Smooth muscle cell (in vitro differentiated cells): Measurements from ENCODE around the gene GMEB2. TPM values are rescaled to one million over a fixed set of nuclear protein-coding genes. Genes with fewer than 3 reads are reported as not detected.

Experiments used
- DNase-seq: peaks from one replicate; lab custom pipeline; 2025; ENCODE audit not compliant: unreplicated experiment; lab: John Stamatoyannopoulos, UW
- H2AFZ ChIP-seq: fragments of 200-600 bp; sonication (generic); 2 replicates; pipeline ENCODE4 v1.6.0; 2016; ENCODE audit warnings: antibody characterized with exemption, low read depth, mild to moderate bottlenecking
- H3F3A ChIP-seq: fragments of 200-600 bp; sonication (generic); 2 replicates; pipeline ENCODE4 v1.6.0; 2017; ENCODE audit warnings: antibody characterized with exemption, low read depth
- H3K27ac ChIP-seq: fragments of 200-600 bp; sonication (generic); 2 replicates; pipeline ENCODE4 v1.5.1; 2016; ENCODE audit warnings: low read depth, mild to moderate bottlenecking
- H3K27me3 ChIP-seq: fragments of 200-600 bp; sonication (generic); 2 replicates; pipeline ENCODE4 v1.6.1; 2016; ENCODE audit warnings: low read depth, mild to moderate bottlenecking
- H3K36me3 ChIP-seq: fragments of 200-600 bp; sonication (generic); 2 replicates; pipeline ENCODE4 v1.5.1; 2016; ENCODE audit warnings: low read depth
- H3K4me1 ChIP-seq: fragments of 200-600 bp; sonication (generic); 2 replicates; pipeline ENCODE4 v1.5.1; 2016; ENCODE audit warnings: low read depth
- H3K4me2 ChIP-seq: fragments of 200-600 bp; sonication (generic); 2 replicates; pipeline ENCODE4 v1.6.0; 2016; ENCODE audit warnings: mild to moderate bottlenecking
- H3K4me3 ChIP-seq: fragments of 200-600 bp; sonication (generic); 2 replicates; pipeline ENCODE4 v1.5.1; 2016; ENCODE audit warnings: mild to moderate bottlenecking
- H3K79me2 ChIP-seq: fragments of 200-600 bp; sonication (generic); 2 replicates; pipeline ENCODE4 v1.6.0; 2016; ENCODE audit warnings: low read depth, mild to moderate bottlenecking
- H3K9ac ChIP-seq: fragments of 200-600 bp; sonication (generic); 2 replicates; pipeline ENCODE4 v1.6.0; 2016; ENCODE audit warnings: low read depth
- H3K9me3 ChIP-seq: fragments of 200-600 bp; sonication (generic); replicated peaks from 2 replicates; pipeline ENCODE4 v1.5.1; 2016; ENCODE audit warnings: low read depth
- H4K20me1 ChIP-seq: fragments of 200-600 bp; sonication (generic); 2 replicates; pipeline ENCODE4 v1.6.0; 2016; ENCODE audit warnings: low read depth
- WGBS: methylation state at CpG from one replicate; pipeline ENCODE4 v1.1.7; 2016; ENCODE audit warnings: low lambda C conversion rate; 5-methylcytosine and 5-hydroxymethylcytosine counted together
- polyA plus RNA-seq: library from polyadenylated mRNA; unstranded; fragments of >200 nt; fragmentation: Nextera tagmentation; extraction: Ambion mirVana; gene quantifications from 2 replicates; pipeline ENCODE4 v1.2.1, GENCODE V29; 2016
- total RNA-seq: library from RNA; depleted of rRNA; stranded (reverse); fragments of >200 nt; gene quantifications from 2 replicates; pipeline ENCODE4 v1.2.3, GENCODE V29; 2014
- TF ChIP-seq, protein P1 (sequence below): fragments of 200-600 bp; sonication (generic); IDR thresholded peaks from 2 replicates; pipeline ENCODE4 v1.5.1; 2017; ENCODE audit warnings: borderline replicate concordance, mild to moderate bottlenecking, antibody characterized with exemption; ENCODE audit not compliant: insufficient read depth, poor library complexity, severe bottlenecking

GMEB2 gene
- total and polyA plus RNA-seq, 2 experiments from 2014 or later = 8.9 to 11.3 TPM

DNA sequence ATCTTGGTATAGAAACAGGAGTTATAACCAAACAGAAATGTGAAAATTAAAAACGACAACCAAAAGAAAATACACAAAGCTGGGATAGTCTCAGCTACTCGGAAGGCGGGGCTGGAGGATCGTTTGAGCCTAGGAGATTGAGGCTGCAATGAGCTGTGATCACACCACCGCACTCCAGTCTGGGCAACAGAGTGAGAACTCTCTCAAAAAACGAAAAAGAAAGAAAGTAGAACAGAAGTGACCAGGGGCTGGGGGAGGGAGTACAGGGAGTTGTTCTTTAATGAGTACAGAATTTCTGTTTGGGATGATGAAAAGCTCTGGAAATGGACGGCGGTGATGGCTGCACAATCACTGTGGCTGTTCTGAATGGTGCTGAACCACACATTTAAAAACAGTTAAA is 5.9 kb downstream of the GMEB2 start:
- Histone ChIP-seq H3K79me2 (peaks cover 54% of the 10 kb centered on the region), H3K4me1 (peaks cover 6% of the 10 kb centered on the region), H3K4me2 (no peak overlapping the region), H3K27me3 (no peaks in the 10 kb centered on the region), H3K9me3 (no peaks in the 10 kb centered on the region), H3K36me3 (no peaks in the 10 kb centered on the region), H3K4me3 (no peak overlapping the region), H3K9ac (no peak overlapping the region), H2AFZ (no peak overlapping the region), H3K27ac (no peak overlapping the region), H4K20me1 (peaks cover 52% of the 10 kb centered on the region), H3F3A (no peaks in the 10 kb centered on the region)
- TF ChIP-seq, protein P1, sequence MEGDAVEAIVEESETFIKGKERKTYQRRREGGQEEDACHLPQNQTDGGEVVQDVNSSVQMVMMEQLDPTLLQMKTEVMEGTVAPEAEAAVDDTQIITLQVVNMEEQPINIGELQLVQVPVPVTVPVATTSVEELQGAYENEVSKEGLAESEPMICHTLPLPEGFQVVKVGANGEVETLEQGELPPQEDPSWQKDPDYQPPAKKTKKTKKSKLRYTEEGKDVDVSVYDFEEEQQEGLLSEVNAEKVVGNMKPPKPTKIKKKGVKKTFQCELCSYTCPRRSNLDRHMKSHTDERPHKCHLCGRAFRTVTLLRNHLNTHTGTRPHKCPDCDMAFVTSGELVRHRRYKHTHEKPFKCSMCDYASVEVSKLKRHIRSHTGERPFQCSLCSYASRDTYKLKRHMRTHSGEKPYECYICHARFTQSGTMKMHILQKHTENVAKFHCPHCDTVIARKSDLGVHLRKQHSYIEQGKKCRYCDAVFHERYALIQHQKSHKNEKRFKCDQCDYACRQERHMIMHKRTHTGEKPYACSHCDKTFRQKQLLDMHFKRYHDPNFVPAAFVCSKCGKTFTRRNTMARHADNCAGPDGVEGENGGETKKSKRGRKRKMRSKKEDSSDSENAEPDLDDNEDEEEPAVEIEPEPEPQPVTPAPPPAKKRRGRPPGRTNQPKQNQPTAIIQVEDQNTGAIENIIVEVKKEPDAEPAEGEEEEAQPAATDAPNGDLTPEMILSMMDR = no peak
- no peak for DNase-seq
- WGBS = 94% methylated on average over 8 of the region's 8 CpGs

DNA sequence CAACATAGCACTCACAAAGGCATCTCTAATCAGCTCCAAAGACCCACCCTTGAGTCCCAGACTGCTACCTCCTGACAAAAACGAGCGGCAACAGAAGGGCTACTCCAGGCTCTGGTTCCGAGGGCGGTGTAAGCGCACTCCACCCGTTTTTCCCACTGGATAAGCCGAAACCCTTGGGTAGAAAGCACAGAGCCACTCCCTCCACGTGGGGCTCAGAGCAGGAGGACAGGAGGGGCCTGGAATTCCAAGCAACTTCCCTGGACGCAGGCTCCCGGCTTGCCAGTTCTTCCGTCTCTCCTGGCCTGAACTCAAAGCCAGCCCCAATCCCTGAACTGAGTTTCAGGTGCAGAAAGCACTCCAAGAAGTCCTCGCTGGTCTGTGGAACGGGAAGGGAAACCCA is 7.4 kb downstream of the GMEB2 start:
- H3K4me2 ChIP-seq = no peak overlapping the region
- no peaks in the 10 kb centered on the region for H3K36me3 ChIP-seq
- peaks cover 42% of the 10 kb centered on the region for H3K79me2 ChIP-seq
- H3K27me3 ChIP-seq = no peaks in the 10 kb centered on the region
- TF ChIP-seq, protein P1 = no peak
- no peak overlapping the region for H3K27ac ChIP-seq
- peaks cover 62% of the 10 kb centered on the region for H4K20me1 ChIP-seq
- H2AFZ ChIP-seq = no peak overlapping the region
- H3K9ac ChIP-seq = no peak overlapping the region
- no peak overlapping the region for H3K4me3 ChIP-seq
- WGBS = 91% methylated on average over 13 of the region's 13 CpGs
- DNase-seq = no peak
- H3K9me3 ChIP-seq = no peaks in the 10 kb centered on the region
- H3K4me1 ChIP-seq = no peaks in the 10 kb centered on the region
- no peaks in the 10 kb centered on the region for H3F3A ChIP-seq

GRCh38 chr20:63619086-63619485 is 7.8 kb downstream of the GMEB2 start:
- Histone ChIP-seq H3K9ac (no peak overlapping the region), H3K36me3 (no peaks in the 10 kb centered on the region), H3K9me3 (no peaks in the 10 kb centered on the region), H3K4me3 (no peak overlapping the region), H2AFZ (no peak overlapping the region), H3F3A (no peaks in the 10 kb centered on the region), H4K20me1 (peaks cover 62% of the 10 kb centered on the region), H3K27ac (no peak overlapping the region), H3K4me1 (no peaks in the 10 kb centered on the region), H3K4me2 (no peak overlapping the region), H3K27me3 (no peaks in the 10 kb centered on the region), H3K79me2 (peaks cover 41% of the 10 kb centered on the region)
- whole genome bisulfite sequencing = 98% methylated on average over 16 of the region's 16 CpGs
- TF ChIP-seq, protein P1 = no peak
- no peak for DNase-seq

DNA sequence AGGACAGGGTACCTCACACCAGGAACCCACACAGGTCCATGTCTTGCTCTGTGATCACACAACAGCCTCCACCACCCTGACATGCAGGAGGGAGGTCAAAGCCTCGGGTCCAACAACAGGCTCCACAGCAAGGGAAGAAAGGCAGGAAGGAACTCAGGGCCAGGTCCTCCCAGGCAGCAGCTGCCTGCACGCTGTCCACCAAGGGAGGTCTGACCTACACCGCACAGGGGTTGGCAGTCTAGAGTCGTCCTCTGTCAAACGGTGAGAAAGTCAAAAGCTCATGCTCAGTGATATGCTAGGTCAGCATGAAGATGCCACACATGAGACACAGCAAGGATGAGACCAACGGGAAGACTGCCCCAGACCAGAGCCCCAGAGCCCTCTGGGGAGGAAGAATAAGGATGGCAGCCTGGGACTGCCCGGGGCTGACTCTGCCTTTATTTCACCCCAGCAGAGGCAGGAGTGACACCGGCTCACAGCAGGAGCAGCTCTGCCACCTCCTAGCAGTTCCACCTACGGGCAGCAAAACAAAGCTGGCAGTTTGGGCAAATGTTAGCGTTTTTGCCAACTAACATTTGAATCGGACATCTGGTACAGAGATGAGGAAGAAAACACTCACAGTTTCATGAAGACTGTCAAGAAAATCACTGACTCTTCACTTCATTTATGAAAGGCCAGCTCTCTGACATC is 8.5 kb downstream of the GMEB2 start:
- Histone ChIP-seq H3K4me2 (no peak overlapping the region), H3K27ac (no peak overlapping the region), H3K4me1 (no peaks in the 10 kb centered on the region), H2AFZ (no peak overlapping the region), H3K79me2 (peaks cover 36% of the 10 kb centered on the region), H3K36me3 (no peaks in the 10 kb centered on the region), H3K9ac (no peak overlapping the region), H3K9me3 (no peaks in the 10 kb centered on the region), H3K4me3 (no peak overlapping the region), H3F3A (no peaks in the 10 kb centered on the region), H3K27me3 (no peaks in the 10 kb centered on the region), H4K20me1 (peaks cover 64% of the 10 kb centered on the region)
- TF ChIP-seq, protein P1 = no peak
- no peak for DNase-seq
- 98% methylated on average over 11 of the region's 11 CpGs for WGBS
